HEK293 (cell line): ENCODE measurements around the gene TMEM176A.

Experiments
- CTCF ChIA-PET: fragments of 350-600 bp; formaldehyde crosslinking; extraction: SDS; loops from one replicate; lab custom pipeline; 2021; ENCODE audit warnings: antibody characterized with exemption; lab: Yijun Ruan, JAX
- POLR2A ChIA-PET: fragments of 300-600 bp; formaldehyde crosslinking; extraction: SDS; loops from one replicate; lab custom pipeline; 2020; ENCODE audit warnings: antibody characterized with exemption, inconsistent platforms; lab: Yijun Ruan, JAX
- H3K27ac ChIP-seq: fragments of 200-500 bp; sonication (Bioruptor generic); 2 replicates; pipeline ENCODE4 v1.5.1; 2014; ENCODE audit warnings: low read depth, low read length, control low read depth, inconsistent platforms; ENCODE audit errors: extremely low read depth
- H3K36me3 ChIP-seq, 2 experiments: fragments of 200-500 bp in 1 of 2; sonication (Bioruptor generic) in 1 of 2; 1 replicate in 1 of 2; 2 replicates in 1 of 2; pipeline ENCODE4 v1.5.1; 2014 to 2017; ENCODE audit warnings: inconsistent platforms in 2 of 2, low read length in 2 of 2; ENCODE audit not compliant: control insufficient read depth in 2 of 2, insufficient read depth in 1 of 2
- H3K4me1 ChIP-seq: fragments of 200-500 bp; sonication (Bioruptor generic); 2 replicates; pipeline ENCODE4 v1.5.1; 2014; ENCODE audit warnings: mild to moderate bottlenecking, low read length, inconsistent platforms; ENCODE audit not compliant: control insufficient read depth, insufficient read depth
- H3K4me3 ChIP-seq: 2 replicates; pipeline ENCODE4 v1.5.1; 2011; ENCODE audit warnings: low read depth, mild to moderate bottlenecking, control low read depth, low read length, moderate library complexity
- H3K9me3 ChIP-seq: fragments of 200-500 bp; sonication (Bioruptor generic); 2 replicates; pipeline ENCODE4 v1.5.1; 2014; ENCODE audit warnings: low read depth, low read length, inconsistent platforms; ENCODE audit not compliant: control insufficient read depth, insufficient read depth
- KLF9 ChIP-seq: fragments of 450-650 bp; formaldehyde crosslinking; IDR thresholded peaks from 2 replicates; pipeline ENCODE4 v1.5.1; 2016; ENCODE audit warnings: missing biosample characterization, missing genetic modification characterization, low read depth
- SCRT2 ChIP-seq: fragments of 450-650 bp; formaldehyde crosslinking; IDR thresholded peaks from 2 replicates; pipeline ENCODE4 v1.5.1; 2016; ENCODE audit warnings: missing biosample characterization, missing genetic modification characterization
- YY2 ChIP-seq: fragments of 450-650 bp; formaldehyde crosslinking; IDR thresholded peaks from 2 replicates; pipeline ENCODE4 v1.5.1; 2016; ENCODE audit warnings: missing biosample characterization, missing genetic modification characterization
- ZNF121 ChIP-seq: fragments of 450-650 bp; formaldehyde crosslinking; IDR thresholded peaks from 2 replicates; pipeline ENCODE4 v1.5.1; 2016; ENCODE audit warnings: missing biosample characterization, missing genetic modification characterization
- ZNF157 ChIP-seq: fragments of 450-650 bp; formaldehyde crosslinking; IDR thresholded peaks from 2 replicates; pipeline ENCODE4 v1.5.1; 2016; ENCODE audit warnings: missing biosample characterization, missing genetic modification characterization
- ZNF175 ChIP-seq: fragments of 450-650 bp; formaldehyde crosslinking; IDR thresholded peaks from 2 replicates; pipeline ENCODE4 v1.5.1; 2016; ENCODE audit warnings: missing biosample characterization, missing genetic modification characterization
- ZNF184 ChIP-seq: fragments of 450-650 bp; IDR thresholded peaks from 2 replicates; pipeline ENCODE4 v1.5.1; 2018; ENCODE audit warnings: missing biosample characterization, mild to moderate bottlenecking, missing genetic modification characterization
- ZNF23 ChIP-seq: fragments of 450-650 bp; formaldehyde crosslinking; IDR thresholded peaks from 2 replicates; pipeline ENCODE4 v1.5.1; 2016; ENCODE audit warnings: missing biosample characterization, missing genetic modification characterization, borderline replicate concordance
- ZNF354C ChIP-seq: fragments of 450-650 bp; formaldehyde crosslinking; IDR thresholded peaks from 2 replicates; pipeline ENCODE4 v1.5.1; 2016; ENCODE audit warnings: missing biosample characterization, missing genetic modification characterization, low read depth, borderline replicate concordance
- ZNF416 ChIP-seq: fragments of 450-650 bp; formaldehyde crosslinking; IDR thresholded peaks from 2 replicates; pipeline ENCODE4 v1.5.1; 2016; ENCODE audit warnings: missing biosample characterization, missing genetic modification characterization
- ZNF426 ChIP-seq: fragments of 450-650 bp; formaldehyde crosslinking; IDR thresholded peaks from 2 replicates; pipeline ENCODE4 v1.5.1; 2017; ENCODE audit warnings: missing biosample characterization, missing genetic modification characterization, mild to moderate bottlenecking, inconsistent platforms, moderate library complexity
- ZNF48 ChIP-seq: fragments of 450-650 bp; formaldehyde crosslinking; IDR thresholded peaks from 2 replicates; pipeline ENCODE4 v1.5.1; 2016; ENCODE audit warnings: missing biosample characterization, missing genetic modification characterization
- ZNF701 ChIP-seq: fragments of 450-650 bp; formaldehyde crosslinking; IDR thresholded peaks from 2 replicates; pipeline ENCODE4 v1.5.1; 2016; ENCODE audit warnings: missing biosample characterization, missing genetic modification characterization
- ZNF777 ChIP-seq: fragments of 450-650 bp; formaldehyde crosslinking; IDR thresholded peaks from 2 replicates; pipeline ENCODE4 v1.5.1; 2017; ENCODE audit warnings: missing biosample characterization, missing genetic modification characterization, borderline replicate concordance
- TF ChIP-seq, protein P1 (sequence below): fragments of 450-650 bp; formaldehyde crosslinking; IDR thresholded peaks from 2 replicates; pipeline ENCODE4 v1.5.1; 2016; ENCODE audit warnings: missing biosample characterization, missing genetic modification characterization
- TF ChIP-seq, protein P2 (sequence below): fragments of 450-650 bp; formaldehyde crosslinking; IDR thresholded peaks from 2 replicates; pipeline ENCODE4 v1.5.1; 2016; ENCODE audit warnings: missing biosample characterization, missing genetic modification characterization
- TF ChIP-seq, protein P3 (sequence below): fragments of 450-650 bp; formaldehyde crosslinking; IDR thresholded peaks from 2 replicates; pipeline ENCODE4 v1.5.1; 2016; ENCODE audit warnings: missing biosample characterization, missing genetic modification characterization
- TF ChIP-seq, protein P4 (sequence below): fragments of 450-650 bp; formaldehyde crosslinking; IDR thresholded peaks from 2 replicates; pipeline ENCODE4 v1.5.1; 2016; ENCODE audit warnings: missing biosample characterization, missing genetic modification characterization
- TF ChIP-seq, protein P5 (sequence below): fragments of 450-650 bp; formaldehyde crosslinking; optimal IDR thresholded peaks from 2 replicates; pipeline ENCODE3; 2016; ENCODE audit warnings: missing biosample characterization, mild to moderate bottlenecking, missing genetic modification characterization
- TF ChIP-seq, protein P6 (sequence below): fragments of 450-650 bp; IDR thresholded peaks from 2 replicates; pipeline ENCODE4 v1.5.1; 2018; ENCODE audit warnings: missing biosample characterization, mild to moderate bottlenecking, missing genetic modification characterization

Gene TMEM176A

DNA sequence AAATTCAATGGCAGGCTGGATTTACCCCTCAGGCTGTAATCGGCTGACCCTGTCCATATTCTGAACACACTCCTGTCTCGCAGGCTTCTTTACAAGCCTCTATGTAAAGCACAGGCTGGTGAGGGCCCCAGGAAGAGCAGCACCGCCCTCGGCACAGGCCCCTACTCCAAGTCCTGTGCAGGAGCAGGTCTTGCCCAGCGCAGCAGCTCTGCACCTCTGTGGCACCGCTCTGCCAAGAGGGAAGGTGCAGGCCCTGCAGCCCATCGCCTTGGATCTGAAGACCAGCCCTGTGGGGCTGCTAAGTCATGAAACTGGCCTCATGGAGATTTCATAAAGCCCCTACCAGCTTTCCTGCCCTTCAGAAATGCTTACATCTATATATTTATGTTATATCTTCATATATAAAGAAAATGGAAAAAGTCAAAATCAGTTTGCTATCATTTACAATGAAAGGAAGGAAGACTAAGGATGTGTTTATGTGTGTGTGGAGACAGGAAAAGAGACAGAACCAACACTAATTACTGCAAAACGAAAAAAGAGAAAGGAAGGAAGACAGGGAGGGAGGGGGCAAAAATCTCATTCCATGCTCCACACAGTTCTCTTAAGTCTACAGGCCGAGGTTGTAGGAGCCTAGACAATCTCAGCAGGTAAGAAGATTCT is 10.0 kb upstream of the TMEM176A start:
- ChIA-PET CTCF (interaction anchor here (0.6 to 4.7 kb wide), 3 partner anchors 12 to 87 kb away, joined by 4 to 57 read pairs (median 17); no protein-coding TSS in a partner anchor), POLR2A (no interaction called here)
- 0 out of 2 replicates have a peak, but pooled peaks cover 3% of the 10 kb centered on the region for H3K4me1 ChIP-seq
- no peaks in the 10 kb centered on the region for H3K9me3 ChIP-seq
- no peak overlapping the region for H3K4me3 ChIP-seq
- no peak for TF ChIP-seq ZNF416 (tag by site-specific recombination)
- TF ChIP-seq, protein P1, sequence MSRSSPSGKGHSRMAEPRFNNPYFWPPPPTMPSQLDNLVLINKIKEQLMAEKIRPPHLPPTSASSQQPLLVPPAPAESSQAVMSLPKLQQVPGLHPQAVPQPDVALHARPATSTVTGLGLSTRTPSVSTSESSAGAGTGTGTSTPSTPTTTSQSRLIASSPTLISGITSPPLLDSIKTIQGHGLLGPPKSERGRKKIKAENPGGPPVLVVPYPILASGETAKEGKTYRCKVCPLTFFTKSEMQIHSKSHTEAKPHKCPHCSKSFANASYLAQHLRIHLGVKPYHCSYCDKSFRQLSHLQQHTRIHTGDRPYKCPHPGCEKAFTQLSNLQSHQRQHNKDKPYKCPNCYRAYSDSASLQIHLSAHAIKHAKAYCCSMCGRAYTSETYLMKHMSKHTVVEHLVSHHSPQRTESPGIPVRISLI (tag by site-specific recombination): no peak
- no peak for TF ChIP-seq ZNF701 (tag by site-specific recombination)
- TF ChIP-seq ZNF121 (tag by site-specific recombination): no peak
- no peak for TF ChIP-seq ZNF23 (tag by site-specific recombination)
- TF ChIP-seq KLF9 (tag by site-specific recombination): no peak
- TF ChIP-seq, protein P2, sequence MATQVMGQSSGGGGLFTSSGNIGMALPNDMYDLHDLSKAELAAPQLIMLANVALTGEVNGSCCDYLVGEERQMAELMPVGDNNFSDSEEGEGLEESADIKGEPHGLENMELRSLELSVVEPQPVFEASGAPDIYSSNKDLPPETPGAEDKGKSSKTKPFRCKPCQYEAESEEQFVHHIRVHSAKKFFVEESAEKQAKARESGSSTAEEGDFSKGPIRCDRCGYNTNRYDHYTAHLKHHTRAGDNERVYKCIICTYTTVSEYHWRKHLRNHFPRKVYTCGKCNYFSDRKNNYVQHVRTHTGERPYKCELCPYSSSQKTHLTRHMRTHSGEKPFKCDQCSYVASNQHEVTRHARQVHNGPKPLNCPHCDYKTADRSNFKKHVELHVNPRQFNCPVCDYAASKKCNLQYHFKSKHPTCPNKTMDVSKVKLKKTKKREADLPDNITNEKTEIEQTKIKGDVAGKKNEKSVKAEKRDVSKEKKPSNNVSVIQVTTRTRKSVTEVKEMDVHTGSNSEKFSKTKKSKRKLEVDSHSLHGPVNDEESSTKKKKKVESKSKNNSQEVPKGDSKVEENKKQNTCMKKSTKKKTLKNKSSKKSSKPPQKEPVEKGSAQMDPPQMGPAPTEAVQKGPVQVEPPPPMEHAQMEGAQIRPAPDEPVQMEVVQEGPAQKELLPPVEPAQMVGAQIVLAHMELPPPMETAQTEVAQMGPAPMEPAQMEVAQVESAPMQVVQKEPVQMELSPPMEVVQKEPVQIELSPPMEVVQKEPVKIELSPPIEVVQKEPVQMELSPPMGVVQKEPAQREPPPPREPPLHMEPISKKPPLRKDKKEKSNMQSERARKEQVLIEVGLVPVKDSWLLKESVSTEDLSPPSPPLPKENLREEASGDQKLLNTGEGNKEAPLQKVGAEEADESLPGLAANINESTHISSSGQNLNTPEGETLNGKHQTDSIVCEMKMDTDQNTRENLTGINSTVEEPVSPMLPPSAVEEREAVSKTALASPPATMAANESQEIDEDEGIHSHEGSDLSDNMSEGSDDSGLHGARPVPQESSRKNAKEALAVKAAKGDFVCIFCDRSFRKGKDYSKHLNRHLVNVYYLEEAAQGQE (tag by site-specific recombination): no peak
- TF ChIP-seq ZNF157 (tag by site-specific recombination): no peak
- no peak for TF ChIP-seq SCRT2 (tag by site-specific recombination)
- TF ChIP-seq ZNF777 (tag by site-specific recombination): no peak
- no peak for TF ChIP-seq ZNF426 (tag by site-specific recombination)
- TF ChIP-seq ZNF48 (tag by site-specific recombination): no peak
- TF ChIP-seq, protein P3, sequence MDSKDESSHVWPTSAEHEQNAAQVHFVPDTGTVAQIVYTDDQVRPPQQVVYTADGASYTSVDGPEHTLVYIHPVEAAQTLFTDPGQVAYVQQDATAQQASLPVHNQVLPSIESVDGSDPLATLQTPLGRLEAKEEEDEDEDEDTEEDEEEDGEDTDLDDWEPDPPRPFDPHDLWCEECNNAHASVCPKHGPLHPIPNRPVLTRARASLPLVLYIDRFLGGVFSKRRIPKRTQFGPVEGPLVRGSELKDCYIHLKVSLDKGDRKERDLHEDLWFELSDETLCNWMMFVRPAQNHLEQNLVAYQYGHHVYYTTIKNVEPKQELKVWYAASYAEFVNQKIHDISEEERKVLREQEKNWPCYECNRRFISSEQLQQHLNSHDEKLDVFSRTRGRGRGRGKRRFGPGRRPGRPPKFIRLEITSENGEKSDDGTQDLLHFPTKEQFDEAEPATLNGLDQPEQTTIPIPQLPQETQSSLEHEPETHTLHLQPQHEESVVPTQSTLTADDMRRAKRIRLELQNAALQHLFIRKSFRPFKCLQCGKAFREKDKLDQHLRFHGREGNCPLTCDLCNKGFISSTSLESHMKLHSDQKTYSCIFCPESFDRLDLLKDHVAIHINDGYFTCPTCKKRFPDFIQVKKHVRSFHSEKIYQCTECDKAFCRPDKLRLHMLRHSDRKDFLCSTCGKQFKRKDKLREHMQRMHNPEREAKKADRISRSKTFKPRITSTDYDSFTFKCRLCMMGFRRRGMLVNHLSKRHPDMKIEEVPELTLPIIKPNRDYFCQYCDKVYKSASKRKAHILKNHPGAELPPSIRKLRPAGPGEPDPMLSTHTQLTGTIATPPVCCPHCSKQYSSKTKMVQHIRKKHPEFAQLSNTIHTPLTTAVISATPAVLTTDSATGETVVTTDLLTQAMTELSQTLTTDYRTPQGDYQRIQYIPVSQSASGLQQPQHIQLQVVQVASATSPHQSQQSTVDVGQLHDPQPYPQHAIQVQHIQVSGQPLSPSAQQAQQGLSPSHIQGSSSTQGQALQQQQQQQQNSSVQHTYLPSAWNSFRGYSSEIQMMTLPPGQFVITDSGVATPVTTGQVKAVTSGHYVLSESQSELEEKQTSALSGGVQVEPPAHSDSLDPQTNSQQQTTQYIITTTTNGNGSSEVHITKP (tag by site-specific recombination): no peak
- TF ChIP-seq, all 188 proteins: peak for 0
- no peaks in the 10 kb centered on the region for H3K36me3 ChIP-seq
- no peak overlapping the region for H3K27ac ChIP-seq

DNA sequence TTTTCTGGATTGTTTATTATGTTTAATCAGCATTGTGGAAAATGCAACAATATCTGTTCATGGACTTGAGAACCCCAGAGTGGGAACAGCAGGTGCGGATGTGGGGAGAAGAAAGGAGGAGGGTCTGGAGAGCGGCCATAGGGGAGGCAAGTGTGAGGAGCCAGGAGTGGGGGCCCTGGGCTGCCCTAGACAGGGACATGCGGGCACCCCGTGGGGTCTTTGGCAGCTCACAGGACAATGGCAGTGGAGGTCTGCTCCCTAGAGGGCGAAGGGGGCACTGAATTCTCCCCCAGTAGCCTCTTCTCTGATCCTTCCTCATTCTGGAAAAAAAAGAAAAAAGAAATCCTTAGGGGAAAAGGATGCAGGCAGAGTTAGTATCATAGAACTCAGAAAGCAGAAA is 9.3 kb upstream of the TMEM176A start:
- Histone ChIP-seq H3K36me3 (no peaks in the 10 kb centered on the region), H3K9me3 (no peaks in the 10 kb centered on the region), H3K4me3 (no peak overlapping the region), H3K4me1 (0 out of 2 replicates have a peak, but pooled peaks cover 3% of the 10 kb centered on the region), H3K27ac (no peak overlapping the region)
- TF ChIP-seq ZNF354C (tag by site-specific recombination) (no peak), ZNF184 (tag by site-specific recombination) (no peak), ZNF175 (tag by site-specific recombination) (no peak), ZNF157 (tag by site-specific recombination) (no peak), YY2 (tag by site-specific recombination) (no peak)
- TF ChIP-seq, protein P4, sequence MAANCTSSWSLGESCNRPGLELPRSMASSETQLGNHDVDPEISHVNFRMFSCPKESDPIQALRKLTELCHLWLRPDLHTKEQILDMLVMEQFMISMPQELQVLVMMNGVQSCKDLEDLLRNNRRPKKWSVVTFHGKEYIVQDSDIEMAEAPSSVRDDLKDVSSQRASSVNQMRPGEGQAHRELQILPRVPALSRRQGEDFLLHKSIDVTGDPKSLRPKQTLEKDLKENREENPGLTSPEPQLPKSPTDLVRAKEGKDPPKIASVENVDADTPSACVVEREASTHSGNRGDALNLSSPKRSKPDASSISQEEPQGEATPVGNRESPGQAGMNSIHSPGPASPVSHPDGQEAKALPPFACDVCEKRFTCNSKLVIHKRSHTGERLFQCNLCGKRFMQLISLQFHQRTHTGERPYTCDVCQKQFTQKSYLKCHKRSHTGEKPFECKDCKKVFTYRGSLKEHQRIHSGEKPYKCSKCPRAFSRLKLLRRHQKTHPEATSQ: no peak
- TF ChIP-seq, protein P5, sequence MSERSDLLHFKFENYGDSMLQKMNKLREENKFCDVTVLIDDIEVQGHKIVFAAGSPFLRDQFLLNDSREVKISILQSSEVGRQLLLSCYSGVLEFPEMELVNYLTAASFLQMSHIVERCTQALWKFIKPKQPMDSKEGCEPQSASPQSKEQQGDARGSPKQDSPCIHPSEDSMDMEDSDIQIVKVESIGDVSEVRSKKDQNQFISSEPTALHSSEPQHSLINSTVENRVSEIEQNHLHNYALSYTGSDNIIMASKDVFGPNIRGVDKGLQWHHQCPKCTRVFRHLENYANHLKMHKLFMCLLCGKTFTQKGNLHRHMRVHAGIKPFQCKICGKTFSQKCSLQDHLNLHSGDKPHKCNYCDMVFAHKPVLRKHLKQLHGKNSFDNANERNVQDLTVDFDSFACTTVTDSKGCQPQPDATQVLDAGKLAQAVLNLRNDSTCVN (tag by site-specific recombination): no peak
- TF ChIP-seq, protein P6, sequence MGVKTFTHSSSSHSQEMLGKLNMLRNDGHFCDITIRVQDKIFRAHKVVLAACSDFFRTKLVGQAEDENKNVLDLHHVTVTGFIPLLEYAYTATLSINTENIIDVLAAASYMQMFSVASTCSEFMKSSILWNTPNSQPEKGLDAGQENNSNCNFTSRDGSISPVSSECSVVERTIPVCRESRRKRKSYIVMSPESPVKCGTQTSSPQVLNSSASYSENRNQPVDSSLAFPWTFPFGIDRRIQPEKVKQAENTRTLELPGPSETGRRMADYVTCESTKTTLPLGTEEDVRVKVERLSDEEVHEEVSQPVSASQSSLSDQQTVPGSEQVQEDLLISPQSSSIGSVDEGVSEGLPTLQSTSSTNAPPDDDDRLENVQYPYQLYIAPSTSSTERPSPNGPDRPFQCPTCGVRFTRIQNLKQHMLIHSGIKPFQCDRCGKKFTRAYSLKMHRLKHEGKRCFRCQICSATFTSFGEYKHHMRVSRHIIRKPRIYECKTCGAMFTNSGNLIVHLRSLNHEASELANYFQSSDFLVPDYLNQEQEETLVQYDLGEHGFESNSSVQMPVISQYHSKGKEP (tag by site-specific recombination): no peak
- ChIA-PET POLR2A (no interaction called here), CTCF (interaction anchor here (0.6 to 4.1 kb wide), 4 partner anchors 11 to 399 kb away, joined by 3 to 17 read pairs (median 4); no protein-coding TSS in a partner anchor)
